Muscle of leg (tissue), 11 donors: ENCODE data around the gene FREM1. TPM values are rescaled to one million over a fixed set of nuclear protein-coding genes. Genes with fewer than 3 reads are reported as not detected.

Experiments
- DNase-seq: peaks from one replicate; pipeline ENCODE4 v3.0.0; 2013
- H3K27ac ChIP-seq: one replicate; pipeline ENCODE4 v1.5.1; 2013; ENCODE audit warnings: mild to moderate bottlenecking, low read length, control low read depth
- H3K27me3 ChIP-seq: one replicate; pipeline ENCODE4 v1.6.1; 2013; ENCODE audit warnings: low read length; ENCODE audit not compliant: control insufficient read depth, insufficient read depth
- H3K36me3 ChIP-seq: one replicate; pipeline ENCODE4 v1.6.1; 2013; ENCODE audit warnings: low read length; ENCODE audit not compliant: control insufficient read depth, insufficient read depth
- H3K4me1 ChIP-seq: one replicate; pipeline ENCODE4 v1.6.1; 2013; ENCODE audit warnings: low read length; ENCODE audit not compliant: control insufficient read depth, insufficient read depth
- H3K4me3 ChIP-seq: one replicate; pipeline ENCODE4 v1.5.1; 2013; ENCODE audit warnings: low read length, control low read depth
- H3K9me3 ChIP-seq: replicated peaks from 2 replicates; pipeline ENCODE4 v1.6.1; 2013; ENCODE audit warnings: low read depth, low read length; ENCODE audit not compliant: control insufficient read depth
- WGBS: methylation state at CpG from one replicate; pipeline ENCODE4 v1.1.5; 2013; ENCODE audit warnings: missing lambda C conversion rate; ENCODE audit not compliant: insufficient coverage; 5-methylcytosine and 5-hydroxymethylcytosine counted together
- polyA plus RNA-seq, 8 donors: library from polyadenylated mRNA; unstranded; fragments of 120-200 nt; gene quantifications; one replicate each; pipeline versions ENCODE4 v1.2.1 to v1.2.3, GENCODE V29; 2013; ENCODE audit warnings: inconsistent platforms in 1 of 8, low replicate concordance in 1 of 8; ENCODE audit not compliant: insufficient read length in 8 of 8, insufficient read depth in 1 of 8
- total RNA-seq: library from RNA; stranded (reverse); fragments of 120-200 nt; gene quantifications from one replicate; pipeline ENCODE4 v1.2.4, GENCODE V29; 2013

The FREM1 gene
- total and polyA plus RNA-seq, 9 donors: 18.8 to 31.1 (median 24.1) TPM

DNA sequence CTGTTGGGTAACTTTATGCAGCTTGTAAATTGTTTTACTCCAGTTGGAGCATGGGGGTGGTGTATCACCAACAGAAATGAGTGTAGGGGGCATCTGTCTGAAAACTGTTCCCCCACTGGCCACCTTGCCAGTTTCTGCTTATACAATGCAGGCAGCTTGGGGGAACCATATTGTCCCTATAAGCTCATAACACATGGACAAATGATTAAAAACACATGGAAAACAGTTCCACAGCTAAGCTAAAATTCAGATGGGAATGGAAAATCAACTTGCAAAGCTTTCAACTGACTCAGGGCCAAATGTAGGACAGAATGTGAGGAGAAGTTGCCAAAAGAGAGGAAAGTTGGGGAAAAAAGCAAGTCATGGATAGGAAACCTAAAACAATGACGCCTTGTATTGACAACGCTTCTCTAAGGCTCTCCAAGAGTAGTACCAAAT lies 179.7 kb downstream of the FREM1 start:
- Histone ChIP-seq H3K4me1 (peaks cover 5% of the 10 kb centered on the region), H3K36me3 (no peaks in the 10 kb centered on the region), H3K27ac (peak overlapping the region; percentile 88), H3K4me3 (no peak overlapping the region), H3K9me3 (no peaks in the 10 kb centered on the region), H3K27me3 (no peaks in the 10 kb centered on the region)
- peak; percentile 99 for DNase-seq
- no CpG with 5 or more reads among the region's 2 CpGs for WGBS

DNA sequence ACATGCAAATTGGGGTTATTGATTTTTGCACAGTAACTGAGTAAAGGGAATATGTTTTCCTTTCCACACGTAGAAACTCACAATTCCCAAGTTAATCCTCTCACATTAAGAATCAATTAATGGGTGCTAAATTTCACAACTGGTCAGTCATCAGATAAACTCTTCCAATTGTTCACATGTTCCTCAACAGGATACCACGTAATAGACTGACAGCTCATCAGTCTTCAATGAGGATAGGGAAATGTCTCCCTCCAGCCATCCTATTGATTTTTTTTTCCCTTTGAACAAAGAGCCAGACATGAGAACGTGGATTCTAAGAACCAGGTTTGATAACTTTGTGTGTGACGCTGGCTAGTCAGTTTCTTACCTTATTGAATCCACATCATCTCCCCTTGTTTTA lies 186.9 kb downstream of the FREM1 start:
- Histone ChIP-seq H3K4me3 (no peak overlapping the region), H3K27me3 (no peaks in the 10 kb centered on the region), H3K4me1 (no peaks in the 10 kb centered on the region), H3K36me3 (no peaks in the 10 kb centered on the region), H3K9me3 (no peaks in the 10 kb centered on the region), H3K27ac (no peak overlapping the region)
- DNase-seq: no peak
- WGBS: no CpG with 5 or more reads among the region's 4 CpGs

DNA sequence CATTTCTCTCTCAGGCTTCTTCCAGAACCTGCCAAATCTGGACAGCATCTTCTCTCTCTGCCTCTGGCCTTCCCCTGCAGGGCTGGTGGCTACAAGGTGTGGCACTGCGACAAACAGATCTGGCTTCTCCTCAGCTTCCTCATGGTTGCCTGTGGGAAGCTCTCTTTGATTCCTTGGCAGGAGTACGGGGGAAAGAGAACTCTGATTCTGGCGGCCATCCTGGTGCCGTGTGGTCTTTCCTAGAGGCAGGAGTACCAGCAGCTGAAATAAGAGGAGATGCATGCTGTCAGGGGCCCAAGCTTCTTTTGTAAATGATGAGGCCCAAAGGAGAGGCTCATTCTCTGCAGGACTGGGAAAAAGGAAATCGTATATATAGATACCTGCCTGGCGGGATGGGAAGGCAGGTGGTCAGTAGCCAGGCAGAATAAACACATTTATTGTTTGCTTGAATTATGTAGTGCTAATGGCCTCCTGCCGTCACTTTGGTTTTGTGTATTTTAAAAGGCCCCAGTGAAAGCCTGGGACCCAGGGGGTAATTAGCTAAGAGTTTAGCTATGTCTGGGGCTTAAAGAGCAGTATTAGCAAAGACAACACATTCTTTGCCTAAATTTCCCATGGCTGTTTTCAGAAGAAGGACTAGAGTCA lies 187.7 kb downstream of the FREM1 start, which contains the start of gene CER1:
Gene CER1 (minus strand): TSS at position 343 of the 645 bp plus-strand sequence. CDS start 61 bp downstream, at position 282.
- no peak within 1 kb of the TSS for H3K4me3 ChIP-seq
- DNase-seq: no peak
- 52% methylated on average over 6 of the region's 7 CpGs for WGBS
- H3K27me3 ChIP-seq: no peaks in the 10 kb centered on the region
- no peak within 1 kb of the TSS for H3K27ac ChIP-seq
- no peaks in the 10 kb centered on the region for H3K9me3 ChIP-seq
- no peaks in the 10 kb centered on the region for H3K36me3 ChIP-seq
- H3K4me1 ChIP-seq: no peaks in the 10 kb centered on the region

DNA sequence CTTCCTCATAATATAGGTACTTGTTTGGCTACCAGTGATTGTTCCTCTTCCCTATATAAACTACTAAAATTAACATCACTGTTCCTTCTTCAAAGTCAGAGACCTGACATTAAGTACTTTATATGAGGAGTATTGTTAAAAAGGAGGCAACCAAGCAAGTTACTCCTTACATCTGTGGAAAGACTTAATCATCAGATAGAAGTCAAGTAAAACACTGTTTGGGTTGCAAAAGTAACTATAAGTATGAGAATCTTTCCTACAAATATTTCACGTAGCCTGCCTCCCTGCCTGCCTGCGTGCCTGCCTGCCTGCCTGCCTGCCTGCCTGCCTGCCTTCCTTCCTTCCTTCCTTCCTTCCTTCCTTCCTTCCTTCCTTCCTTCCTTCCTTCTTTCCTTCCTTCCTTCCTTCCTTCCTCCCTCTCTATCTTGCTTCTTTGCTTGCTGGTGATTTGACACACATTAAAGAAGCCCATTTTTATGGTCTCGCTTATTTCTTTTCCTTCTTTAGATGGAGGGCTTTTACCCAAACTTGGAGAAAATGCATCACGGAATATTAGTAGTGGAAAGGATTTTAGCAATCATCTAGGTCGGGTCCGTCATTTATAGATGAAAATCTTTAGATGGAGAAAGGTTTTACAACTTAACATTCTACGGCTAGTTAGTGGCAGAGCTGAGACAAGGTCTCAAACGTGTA lies 190.9 kb downstream of the FREM1 start:
- 57% methylated on average over 1 of the region's 8 CpGs for WGBS
- Histone ChIP-seq H3K9me3 (no peaks in the 10 kb centered on the region), H3K36me3 (no peaks in the 10 kb centered on the region), H3K4me3 (no peak overlapping the region), H3K4me1 (no peaks in the 10 kb centered on the region), H3K27me3 (no peaks in the 10 kb centered on the region), H3K27ac (no peak overlapping the region)
- DNase-seq: no peak

DNA sequence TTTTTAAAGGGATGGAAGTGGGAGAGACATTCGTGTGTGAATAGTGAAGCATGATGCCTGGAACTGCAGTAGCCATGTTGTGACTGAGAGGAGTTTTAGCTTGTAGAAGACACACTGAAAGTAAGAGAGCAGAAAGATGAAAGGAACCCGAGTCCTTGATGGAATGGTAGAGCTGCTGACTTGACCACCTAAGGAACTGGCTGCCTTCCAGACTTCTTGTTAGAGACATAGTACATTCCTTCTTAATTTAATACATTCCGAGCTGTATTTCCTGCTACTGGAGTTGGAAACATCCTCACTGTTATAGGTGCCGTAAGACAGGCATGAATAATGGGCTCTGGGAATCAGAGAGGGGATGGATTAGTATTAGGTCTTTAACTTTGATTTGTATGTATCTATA lies 195.1 kb downstream of the FREM1 start:
- 92% methylated on average over 1 of the region's 4 CpGs for WGBS
- Histone ChIP-seq H3K27me3 (no peaks in the 10 kb centered on the region), H3K4me3 (no peak overlapping the region), H3K36me3 (no peaks in the 10 kb centered on the region), H3K27ac (no peak overlapping the region), H3K9me3 (peaks cover 2% of the 10 kb centered on the region), H3K4me1 (no peaks in the 10 kb centered on the region)
- DNase-seq: no peak

DNA sequence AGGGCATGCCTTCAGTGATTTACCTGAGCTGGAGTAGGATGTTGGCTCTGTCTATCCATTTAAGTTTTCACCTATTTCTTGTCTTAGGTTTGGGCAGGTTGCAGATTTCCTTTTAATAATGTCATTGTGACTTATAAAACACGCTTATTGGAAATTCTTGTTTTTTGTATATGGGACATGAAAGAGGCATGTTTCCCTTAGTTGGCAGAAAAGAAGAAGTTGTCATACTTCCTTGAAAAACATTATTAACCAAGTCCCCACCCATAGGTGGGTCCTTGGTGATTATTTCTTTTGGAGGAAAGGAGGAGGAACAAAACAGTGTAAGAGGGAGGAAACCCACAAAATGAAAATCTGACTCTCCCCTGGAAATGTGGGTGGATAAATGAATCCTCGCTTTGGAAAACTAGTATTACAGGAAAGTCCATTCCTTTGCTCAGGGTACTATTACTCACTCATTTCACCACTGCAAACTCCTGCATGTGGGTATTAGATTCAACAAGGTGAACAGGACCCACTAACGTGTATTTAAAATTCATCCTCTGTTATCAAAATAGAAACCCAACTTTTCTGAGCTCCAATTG lies 197.0 kb downstream of the FREM1 start:
- no peaks in the 10 kb centered on the region for H3K36me3 ChIP-seq
- no peak for DNase-seq
- H3K4me1 ChIP-seq: no peaks in the 10 kb centered on the region
- H3K27me3 ChIP-seq: no peaks in the 10 kb centered on the region
- WGBS: 83% methylated on average over 1 of the region's 3 CpGs
- no peak overlapping the region for H3K27ac ChIP-seq
- H3K4me3 ChIP-seq: no peak overlapping the region
- H3K9me3 ChIP-seq: peaks cover 2% of the 10 kb centered on the region

DNA sequence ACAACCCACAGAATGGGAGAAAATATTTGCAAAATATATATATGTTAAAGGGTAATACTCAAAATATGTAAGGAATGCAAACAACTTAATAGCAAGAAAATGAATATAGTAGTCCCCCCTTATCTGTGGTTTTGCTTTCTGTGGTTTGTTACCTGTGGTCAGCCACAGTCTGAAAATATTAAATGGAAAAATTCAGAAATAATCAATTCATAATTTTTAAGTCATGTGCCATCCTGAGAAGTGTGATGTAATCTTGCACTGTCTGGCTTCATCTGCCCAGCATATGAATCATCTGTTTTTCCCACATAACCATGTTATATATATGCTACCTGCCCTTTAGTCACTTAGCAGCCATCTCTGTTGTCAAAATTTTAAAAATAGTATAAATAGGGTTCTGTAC lies 199.4 kb downstream of the FREM1 start:
- no peak overlapping the region for H3K4me3 ChIP-seq
- H3K27me3 ChIP-seq: no peaks in the 10 kb centered on the region
- no peaks in the 10 kb centered on the region for H3K4me1 ChIP-seq
- peaks cover 5% of the 10 kb centered on the region for H3K9me3 ChIP-seq
- no peak overlapping the region for H3K27ac ChIP-seq
- no peaks in the 10 kb centered on the region for H3K36me3 ChIP-seq
- DNase-seq: no peak

DNA sequence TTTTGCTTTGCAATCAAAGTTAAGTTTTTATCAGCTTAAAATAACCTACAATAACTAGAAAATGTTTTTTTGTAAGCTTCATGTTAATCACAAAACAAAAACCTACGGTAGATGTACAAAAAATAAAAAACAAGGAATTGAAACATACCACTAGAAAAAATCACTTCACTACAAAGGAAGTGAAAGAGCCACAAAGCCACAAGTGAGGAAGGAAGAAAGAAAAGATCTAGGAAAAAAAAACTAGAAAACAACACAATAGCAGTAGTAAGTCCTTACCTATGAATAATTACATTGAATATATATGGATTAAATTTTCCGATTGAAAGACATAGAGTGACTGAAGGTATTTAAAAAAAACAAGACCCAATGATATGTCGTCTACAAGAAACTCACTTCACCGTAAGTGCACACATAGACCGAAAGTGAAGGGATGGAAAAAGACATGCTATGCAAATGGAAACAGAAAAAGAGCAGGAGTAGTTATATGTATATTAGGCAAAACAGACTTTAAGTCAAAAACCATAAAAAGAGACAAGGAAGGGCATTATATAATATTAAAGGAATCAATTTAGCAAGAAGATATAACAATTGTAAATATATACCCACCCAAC lies 203.6 kb downstream of the FREM1 start:
- no peak overlapping the region for H3K4me3 ChIP-seq
- no peak for DNase-seq
- no peak overlapping the region for H3K27ac ChIP-seq
- H3K4me1 ChIP-seq: no peaks in the 10 kb centered on the region
- no CpG with 5 or more reads among the region's 5 CpGs for WGBS
- H3K9me3 ChIP-seq: peaks cover 9% of the 10 kb centered on the region
- H3K27me3 ChIP-seq: no peaks in the 10 kb centered on the region
- no peaks in the 10 kb centered on the region for H3K36me3 ChIP-seq

DNA sequence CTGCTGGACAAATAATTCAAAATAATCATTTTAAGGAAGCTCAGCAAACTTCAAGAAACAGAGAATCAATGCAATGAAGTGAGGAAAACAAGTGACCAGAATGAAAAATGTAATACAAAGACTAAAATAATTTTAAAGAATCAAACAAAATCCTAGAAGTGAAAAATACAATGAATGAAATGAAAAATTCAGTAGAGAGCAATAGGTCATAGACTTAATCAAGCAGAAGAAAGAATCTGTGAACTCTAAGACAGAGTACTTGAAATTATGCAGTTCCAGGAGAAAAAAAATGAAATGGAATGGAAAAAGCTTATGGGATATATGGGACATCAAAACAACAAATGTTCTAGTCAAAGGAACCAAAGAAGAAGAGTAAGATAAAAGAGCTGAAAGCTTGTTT lies 205.1 kb downstream of the FREM1 start:
- no peak overlapping the region for H3K27ac ChIP-seq
- no peaks in the 10 kb centered on the region for H3K27me3 ChIP-seq
- H3K4me1 ChIP-seq: no peaks in the 10 kb centered on the region
- DNase-seq: no peak
- peaks cover 7% of the 10 kb centered on the region for H3K9me3 ChIP-seq
- H3K36me3 ChIP-seq: no peaks in the 10 kb centered on the region
- no peak overlapping the region for H3K4me3 ChIP-seq

DNA sequence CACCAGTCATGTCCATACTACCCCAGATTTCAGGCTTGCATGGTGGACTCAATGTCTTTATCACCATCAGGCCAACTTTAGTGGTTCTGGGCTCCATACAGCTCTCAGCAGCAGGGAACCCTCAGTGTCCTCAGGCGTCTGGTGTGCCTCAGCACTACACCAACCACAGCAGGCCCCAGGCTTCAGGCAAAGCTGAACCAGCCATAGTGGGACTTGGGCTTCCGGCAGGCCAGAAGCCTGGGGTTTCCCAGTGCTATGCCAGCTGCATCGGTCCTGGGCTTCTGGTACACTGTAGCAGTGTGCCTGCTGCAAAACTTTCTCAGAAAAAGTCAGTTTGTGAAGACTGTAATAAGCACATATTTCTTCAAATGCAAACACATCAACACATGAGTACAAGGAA lies 205.9 kb downstream of the FREM1 start:
- Histone ChIP-seq H3K27me3 (no peaks in the 10 kb centered on the region), H3K4me1 (no peaks in the 10 kb centered on the region), H3K4me3 (no peak overlapping the region), H3K36me3 (no peaks in the 10 kb centered on the region), H3K27ac (no peak overlapping the region), H3K9me3 (peaks cover 7% of the 10 kb centered on the region)
- WGBS: 100% methylated on average over 2 of the region's 3 CpGs
- no peak for DNase-seq
